Activated T-helper 1 cell treated with anti-CD3 and anti-CD28 coated beads, Interleukin-12 subunit alpha, Interleukin-12 subunit beta, Interleukin-2, Interleukin-4 antibody, amounts not matched to agents 30 ng/mL and 10 ng/mL and 1 ng/mL, durations not matched to agents 14 hours and 24 hours and 36 hours (primary cell): ENCODE data around the gene ARHGAP10. TPM values are rescaled to one million over a fixed set of nuclear protein-coding genes. Genes with fewer than 3 reads are reported as not detected.
A peak's percentile ranks its signal among the peaks of the same experiment; 100 is the strongest.

Experiments
- DNase-seq: peaks from one replicate; pipeline ENCODE4 v3.0.0; 2021; ENCODE audit warnings: low spot score
- H3K27ac Mint-ChIP-seq: one replicate; pipeline ENCODE4 v1.8.0; 2021; ENCODE audit warnings: mild to moderate bottlenecking, mixed read lengths
- H3K27me3 Mint-ChIP-seq: one replicate; pipeline ENCODE4 v1.8.0; 2022; ENCODE audit warnings: mild to moderate bottlenecking, moderate library complexity, mixed read lengths; ENCODE audit not compliant: insufficient read depth
- H3K36me3 Mint-ChIP-seq: one replicate; pipeline ENCODE4 v1.8.0; 2021; ENCODE audit warnings: low read depth, mixed read lengths
- H3K4me1 Mint-ChIP-seq: one replicate; pipeline ENCODE4 v1.8.0; 2021; ENCODE audit warnings: low read depth, mixed read lengths
- H3K4me3 Mint-ChIP-seq: one replicate; pipeline ENCODE4 v1.8.0; 2021; ENCODE audit warnings: mild to moderate bottlenecking, moderate library complexity, mixed read lengths
- H3K9me3 Mint-ChIP-seq: one replicate; pipeline ENCODE4 v1.8.0; 2021; ENCODE audit warnings: mixed read lengths
- intact Hi-C: fragments of 100-400 bp; cut with micrococcal nuclease; formaldehyde crosslinking; loops from one replicate; pipeline ENCODE4 v1.15.1; 2024
- total RNA-seq: library from RNA; stranded (reverse); gene quantifications from 2 replicates; pipeline ENCODE4 v1.2.3, GENCODE V29; 2022

The ARHGAP10 gene
- total RNA-seq, 1 donor from 2014 or later, result 7.4 TPM

DNA sequence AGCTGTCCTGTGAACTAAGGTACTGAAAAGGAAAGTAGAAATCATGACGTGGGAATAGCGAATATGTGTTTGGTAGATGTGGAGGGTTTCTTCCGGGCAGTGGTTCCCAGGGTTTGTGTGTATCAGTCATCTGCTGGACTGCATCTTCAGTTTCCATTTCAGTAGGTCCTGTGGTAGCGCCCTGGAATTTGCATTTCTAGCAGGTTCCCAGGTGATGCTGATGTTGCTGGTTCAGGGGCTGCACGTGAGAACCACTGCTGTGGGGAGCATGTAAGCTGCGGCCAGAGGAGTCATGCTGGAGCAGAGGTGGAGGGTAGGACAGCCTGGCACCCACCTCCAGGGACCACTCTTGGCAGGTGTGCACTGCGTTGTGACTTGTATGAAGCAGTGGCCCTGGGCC, 47.1 kb downstream of the ARHGAP10 start:
- intact Hi-C loops, result loop anchor here (5.0 kb wide), 1 partner anchor 47 kb away; the partner anchor contains the start of gene ARHGAP10
- Mint-ChIP-seq H3K4me1 (peaks cover 24% of the 10 kb centered on the region), H3K9me3 (no peaks in the 10 kb centered on the region), H3K4me3 (no peak overlapping the region), H3K27me3 (no peaks in the 10 kb centered on the region), H3K27ac (no peak overlapping the region), H3K36me3 (no peaks in the 10 kb centered on the region)
- DNase-seq, result no peak

DNA sequence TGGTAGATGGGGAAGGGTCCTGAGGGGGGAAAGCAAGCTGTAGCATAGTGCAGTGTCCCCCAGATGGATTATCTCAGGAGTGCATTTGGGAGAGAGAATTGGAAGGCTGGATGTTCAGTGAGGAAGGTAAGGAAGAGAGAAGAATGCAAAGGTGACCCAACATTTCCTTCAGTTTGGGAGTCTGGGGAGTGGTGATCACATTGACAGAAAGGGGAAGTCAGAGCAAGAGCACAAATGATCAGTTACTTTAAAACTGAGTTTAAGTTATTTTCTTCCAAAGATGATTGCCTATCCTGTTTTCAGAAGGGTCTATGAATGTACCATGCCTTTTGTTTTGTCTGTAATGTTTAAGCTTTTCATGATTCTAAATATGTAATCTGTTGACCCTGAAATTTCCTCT, 47.6 kb downstream of the ARHGAP10 start:
- H3K4me1 Mint-ChIP-seq, result peaks cover 24% of the 10 kb centered on the region
- no peaks in the 10 kb centered on the region for H3K27me3 Mint-ChIP-seq
- no peaks in the 10 kb centered on the region for H3K9me3 Mint-ChIP-seq
- no peak overlapping the region for H3K4me3 Mint-ChIP-seq
- DNase-seq, result no peak
- intact Hi-C loops, result loop anchor here (5.0 kb wide), 1 partner anchor 47 kb away; the partner anchor contains the start of gene ARHGAP10
- no peaks in the 10 kb centered on the region for H3K36me3 Mint-ChIP-seq
- no peak overlapping the region for H3K27ac Mint-ChIP-seq

DNA sequence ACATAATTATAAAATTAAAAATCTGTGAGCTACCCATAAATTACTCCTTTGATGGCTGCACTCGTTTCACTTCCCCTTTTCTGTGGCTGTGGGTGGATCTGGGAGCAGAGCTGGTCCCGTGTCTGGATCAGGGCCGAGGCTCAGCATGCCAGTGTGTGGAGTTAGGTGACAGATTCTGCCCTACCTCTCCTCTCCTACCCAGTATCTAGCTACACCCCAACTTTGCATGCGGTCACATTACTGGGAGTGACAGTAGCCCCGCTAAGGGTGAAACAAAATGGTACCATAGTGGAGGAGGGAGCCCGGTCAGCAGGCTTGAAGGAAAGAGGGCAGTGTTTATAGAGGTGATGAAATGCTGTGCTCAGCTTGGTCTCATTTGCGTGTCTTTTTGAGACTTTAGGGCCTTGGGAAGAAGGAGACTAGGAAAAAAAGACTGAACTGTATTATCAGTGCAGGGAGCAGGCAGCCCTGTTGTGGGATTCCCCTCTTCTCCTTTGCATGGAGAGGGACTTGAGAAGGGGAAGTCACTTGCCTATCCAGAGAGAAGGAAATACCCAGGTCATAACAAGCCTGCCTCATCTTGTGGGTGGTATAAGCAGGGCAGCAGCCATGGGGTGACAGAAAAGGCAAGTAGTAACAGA, 48.4 kb downstream of the ARHGAP10 start:
- intact Hi-C loops, result loop anchor here (2.0 kb wide), 1 partner anchor 15 kb away; no protein-coding TSS in a partner anchor

DNA sequence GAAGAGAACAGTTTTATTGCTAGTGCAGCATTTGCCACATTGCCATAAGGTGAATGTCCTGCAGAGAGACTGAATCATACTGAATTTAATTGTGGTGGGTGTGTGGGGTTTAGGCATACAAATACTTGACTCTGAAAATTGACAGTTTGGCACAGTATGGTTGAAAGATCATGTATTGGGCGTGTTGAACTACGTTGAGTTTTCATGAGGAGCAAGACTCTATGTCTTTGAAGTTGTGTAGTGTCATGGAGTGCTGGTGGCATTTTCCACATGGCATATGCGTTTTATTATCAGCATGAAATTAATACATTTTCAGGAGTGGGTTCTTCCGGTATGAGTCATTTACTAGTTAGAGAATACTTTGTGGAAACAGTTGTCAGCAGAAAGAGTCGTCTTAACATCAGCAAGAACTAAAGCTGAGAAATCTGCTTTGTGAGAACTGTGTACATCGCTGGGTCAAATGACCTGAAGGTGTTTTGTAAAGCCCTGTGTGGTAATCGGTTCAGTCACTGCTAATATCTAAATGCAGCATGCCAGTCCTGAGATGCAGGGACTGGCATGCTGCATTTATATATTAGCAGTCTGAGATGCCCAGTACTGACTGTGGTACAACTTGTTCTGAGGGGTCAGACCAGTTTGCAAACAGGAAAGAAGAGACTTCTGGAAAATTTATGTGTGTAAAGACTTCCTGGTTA, 50.3 kb downstream of the ARHGAP10 start:
- intact Hi-C loops, result no loop called here
- H3K4me1 Mint-ChIP-seq, result peaks cover 45% of the 10 kb centered on the region

More for the DNA sequence above, 48.4 kb downstream of the ARHGAP10 start:
- H3K27ac Mint-ChIP-seq, result no peak overlapping the region
- no peaks in the 10 kb centered on the region for H3K9me3 Mint-ChIP-seq
- no peaks in the 10 kb centered on the region for H3K36me3 Mint-ChIP-seq
- no peak overlapping the region for H3K4me3 Mint-ChIP-seq
- no peak for DNase-seq
- H3K4me1 Mint-ChIP-seq, result peaks cover 27% of the 10 kb centered on the region
- no peaks in the 10 kb centered on the region for H3K27me3 Mint-ChIP-seq

DNA sequence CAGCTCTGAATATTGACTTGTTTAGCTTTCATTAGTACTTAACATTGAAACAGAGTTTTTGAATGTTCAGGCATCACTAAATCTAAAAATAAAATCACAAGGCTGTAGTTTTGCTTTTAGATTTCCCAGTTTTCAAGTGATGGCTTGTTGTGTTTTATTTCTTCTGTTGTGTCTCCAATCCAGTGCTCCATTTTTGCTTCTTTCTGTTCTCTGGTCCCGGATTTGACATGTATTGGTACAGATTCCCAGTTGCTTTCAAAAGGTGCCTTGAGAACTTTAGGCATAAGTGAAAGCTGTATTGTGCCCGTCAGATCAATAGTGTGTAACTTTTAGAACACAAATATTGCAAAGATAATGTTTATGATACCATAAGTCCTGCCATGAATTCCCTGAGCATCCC, 53.2 kb downstream of the ARHGAP10 start:
- peaks cover 38% of the 10 kb centered on the region for H3K4me1 Mint-ChIP-seq
- no peak overlapping the region for H3K4me3 Mint-ChIP-seq
- intact Hi-C loops, result no loop called here
- H3K9me3 Mint-ChIP-seq, result no peaks in the 10 kb centered on the region
- H3K27ac Mint-ChIP-seq, result no peak overlapping the region
- DNase-seq, result no peak
- H3K27me3 Mint-ChIP-seq, result peaks cover 2% of the 10 kb centered on the region
- no peaks in the 10 kb centered on the region for H3K36me3 Mint-ChIP-seq

More for the DNA sequence above, 50.3 kb downstream of the ARHGAP10 start:
- H3K27ac Mint-ChIP-seq, result no peak overlapping the region
- H3K36me3 Mint-ChIP-seq, result no peaks in the 10 kb centered on the region
- no peak overlapping the region for H3K4me3 Mint-ChIP-seq
- DNase-seq, result no peak
- no peaks in the 10 kb centered on the region for H3K9me3 Mint-ChIP-seq
- H3K27me3 Mint-ChIP-seq, result no peaks in the 10 kb centered on the region

DNA sequence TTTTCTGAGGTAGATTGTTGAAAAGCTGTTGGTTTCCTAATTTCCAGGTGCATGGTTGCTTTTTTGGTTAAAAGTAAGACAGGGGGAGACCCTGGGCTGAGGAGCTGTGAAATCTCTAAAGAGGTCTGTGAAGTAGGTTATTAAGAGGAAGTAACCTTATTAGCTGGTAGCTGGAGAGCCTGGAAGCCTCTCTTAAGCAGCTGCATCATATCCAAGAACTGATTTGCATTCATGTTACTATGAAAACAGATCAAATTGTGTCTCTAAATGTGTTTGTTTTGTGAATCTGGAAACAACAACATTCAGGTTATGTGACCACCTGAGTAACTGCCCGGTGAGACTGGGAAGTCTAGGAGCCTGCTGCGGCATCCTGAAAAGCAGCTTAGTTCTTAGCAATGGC, 54.1 kb downstream of the ARHGAP10 start:
- H3K4me3 Mint-ChIP-seq, result no peak overlapping the region
- no peak overlapping the region for H3K27ac Mint-ChIP-seq
- intact Hi-C loops, result no loop called here
- H3K9me3 Mint-ChIP-seq, result no peaks in the 10 kb centered on the region
- H3K36me3 Mint-ChIP-seq, result no peaks in the 10 kb centered on the region
- peaks cover 30% of the 10 kb centered on the region for H3K4me1 Mint-ChIP-seq
- no peak for DNase-seq
- H3K27me3 Mint-ChIP-seq, result peaks cover 2% of the 10 kb centered on the region

DNA sequence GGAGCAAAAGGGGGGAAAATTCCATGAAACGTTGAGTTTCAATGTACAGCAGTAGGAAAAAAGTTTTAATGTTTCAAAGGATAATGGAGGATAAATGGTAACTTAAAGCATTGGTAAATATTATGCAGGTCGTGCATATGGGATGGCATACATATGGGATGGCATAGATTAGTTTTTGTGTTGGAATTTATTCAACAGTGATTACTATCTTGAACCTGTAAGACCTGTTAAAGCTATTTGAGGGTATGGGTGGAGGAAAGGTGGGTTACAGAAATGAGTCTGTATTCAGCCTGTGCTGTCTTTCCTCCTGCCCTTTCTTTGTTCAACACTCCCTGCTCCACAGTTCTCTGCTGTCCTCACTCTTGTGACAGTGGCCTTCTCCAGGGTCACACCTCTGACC, 54.6 kb downstream of the ARHGAP10 start:
- Mint-ChIP-seq H3K9me3 (no peaks in the 10 kb centered on the region), H3K27me3 (peaks cover 2% of the 10 kb centered on the region), H3K36me3 (no peaks in the 10 kb centered on the region), H3K4me1 (peaks cover 30% of the 10 kb centered on the region), H3K4me3 (no peak overlapping the region), H3K27ac (no peak overlapping the region)
- no peak for DNase-seq
- intact Hi-C loops, result no loop called here

DNA sequence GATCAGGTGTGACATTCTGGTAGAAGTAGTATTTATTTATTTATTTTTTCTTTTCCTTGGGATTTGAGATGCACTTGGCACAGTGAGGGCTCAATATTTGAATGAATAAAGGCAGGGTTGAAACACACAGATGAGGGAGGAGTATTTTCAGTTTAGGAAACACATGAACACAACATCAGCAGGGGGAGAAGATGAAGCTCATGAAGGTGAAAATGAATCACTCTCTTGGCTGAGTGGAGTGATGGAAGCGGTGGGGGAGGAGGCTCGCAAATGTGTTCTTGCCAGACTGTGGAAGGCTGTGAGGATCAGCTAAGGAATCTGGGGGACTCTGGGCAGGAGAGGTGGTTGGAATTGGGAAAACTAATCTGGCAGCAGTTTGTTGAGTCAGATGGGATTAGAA, 55.3 kb downstream of the ARHGAP10 start:
- no peaks in the 10 kb centered on the region for H3K9me3 Mint-ChIP-seq
- intact Hi-C loops, result no loop called here
- no peak overlapping the region for H3K27ac Mint-ChIP-seq
- H3K36me3 Mint-ChIP-seq, result no peaks in the 10 kb centered on the region
- peaks cover 32% of the 10 kb centered on the region for H3K4me1 Mint-ChIP-seq
- H3K27me3 Mint-ChIP-seq, result peaks cover 2% of the 10 kb centered on the region
- no peak overlapping the region for H3K4me3 Mint-ChIP-seq
- DNase-seq, result no peak

DNA sequence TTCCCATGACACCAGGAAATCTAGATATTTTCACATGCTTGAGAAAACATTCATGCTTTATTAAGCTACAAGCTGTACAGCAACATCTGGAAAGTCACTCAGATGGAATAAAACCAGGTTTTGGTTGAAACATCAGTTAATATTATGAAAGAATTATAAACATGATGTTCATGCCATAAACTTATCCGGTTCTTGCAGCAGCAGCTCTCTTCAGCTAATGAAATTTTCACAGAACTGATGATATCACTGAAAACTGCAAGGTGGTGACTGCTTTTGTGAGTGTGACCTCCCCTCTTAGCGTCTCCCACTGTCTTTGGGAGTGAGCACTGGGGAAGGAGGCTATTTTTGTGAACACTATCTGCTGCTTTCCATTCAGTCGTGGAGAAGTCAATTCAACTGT, 56.9 kb downstream of the ARHGAP10 start:
- intact Hi-C loops, result no loop called here
- Mint-ChIP-seq H3K27ac (no peak overlapping the region), H3K4me1 (peaks cover 46% of the 10 kb centered on the region), H3K36me3 (peaks cover 2% of the 10 kb centered on the region), H3K4me3 (no peak overlapping the region), H3K9me3 (no peaks in the 10 kb centered on the region), H3K27me3 (peaks cover 2% of the 10 kb centered on the region)
- DNase-seq, result no peak

DNA sequence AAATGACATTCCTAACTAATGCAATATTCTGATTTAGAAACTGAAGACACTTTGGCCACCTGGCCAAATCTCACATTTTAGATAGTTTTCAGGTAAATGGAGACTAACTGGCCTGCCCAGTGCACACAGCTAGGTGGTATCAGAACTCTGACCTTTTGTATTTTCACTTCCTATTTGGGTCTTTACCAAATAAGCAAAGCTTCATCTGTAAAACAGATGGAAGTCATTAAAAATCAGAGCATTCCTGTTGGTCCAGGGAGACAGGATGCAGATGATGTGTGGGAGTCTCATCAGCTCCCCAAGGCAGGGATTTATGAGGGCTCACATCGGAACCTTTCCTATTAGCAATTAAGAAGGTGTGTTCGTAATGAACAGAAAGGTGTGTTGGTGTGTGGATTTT, 57.7 kb downstream of the ARHGAP10 start:
- peaks cover 2% of the 10 kb centered on the region for H3K27me3 Mint-ChIP-seq
- no peak overlapping the region for H3K4me3 Mint-ChIP-seq
- peaks cover 2% of the 10 kb centered on the region for H3K36me3 Mint-ChIP-seq
- intact Hi-C loops, result no loop called here
- no peak overlapping the region for H3K27ac Mint-ChIP-seq
- H3K4me1 Mint-ChIP-seq, result peaks cover 54% of the 10 kb centered on the region
- no peak for DNase-seq
- H3K9me3 Mint-ChIP-seq, result no peaks in the 10 kb centered on the region

DNA sequence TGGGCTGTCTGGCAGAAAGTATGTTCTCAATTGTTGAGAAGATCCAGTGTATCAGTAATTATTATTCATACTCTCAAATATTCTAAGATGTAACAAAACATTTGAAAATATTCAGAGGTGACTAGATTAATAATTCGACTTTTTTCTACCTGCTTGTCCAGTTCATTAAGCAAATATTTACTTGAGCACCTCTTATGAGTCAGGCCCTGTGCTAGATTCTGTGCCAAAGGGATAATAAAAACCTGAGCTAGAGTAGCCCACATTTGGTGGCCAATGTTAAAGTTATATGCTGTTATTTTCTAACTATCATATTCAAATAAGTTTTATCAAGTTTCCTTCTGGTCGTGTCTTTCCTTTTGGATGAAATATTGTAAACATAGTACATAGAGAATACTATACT, 58.5 kb downstream of the ARHGAP10 start:
- intact Hi-C loops, result loop anchor here (5.0 kb wide), 3 partner anchors 77 to 1338 kb away; partner anchors contain the start of gene NR3C2
- Mint-ChIP-seq H3K9me3 (no peaks in the 10 kb centered on the region), H3K27ac (no peak overlapping the region), H3K36me3 (peaks cover 2% of the 10 kb centered on the region), H3K4me3 (no peak overlapping the region), H3K27me3 (peaks cover 2% of the 10 kb centered on the region), H3K4me1 (peaks cover 58% of the 10 kb centered on the region)
- DNase-seq, result no peak

DNA sequence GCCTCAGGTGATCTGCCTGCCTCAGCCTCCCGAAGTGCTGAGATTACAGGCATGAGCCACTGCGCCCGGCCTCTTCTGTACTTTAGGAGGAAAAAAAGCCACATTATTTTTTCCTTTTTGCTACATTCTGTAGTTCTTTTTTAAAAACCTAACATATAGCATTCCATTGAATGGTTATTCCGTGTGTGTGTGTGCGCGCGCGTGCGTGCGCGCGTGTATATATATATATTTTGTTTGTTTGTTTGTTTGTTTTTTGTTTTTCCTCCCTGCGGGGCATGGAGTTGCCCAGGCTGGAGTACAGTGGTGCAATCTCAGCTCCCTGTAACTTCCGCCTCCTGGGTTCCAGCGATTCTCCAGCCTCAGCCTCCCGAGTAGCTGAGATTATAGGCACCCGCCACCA, 59.5 kb downstream of the ARHGAP10 start:
- Mint-ChIP-seq H3K36me3 (peaks cover 2% of the 10 kb centered on the region), H3K27me3 (peaks cover 2% of the 10 kb centered on the region), H3K9me3 (no peaks in the 10 kb centered on the region), H3K4me1 (peaks cover 49% of the 10 kb centered on the region), H3K4me3 (no peak overlapping the region), H3K27ac (no peak overlapping the region)
- DNase-seq, result no peak
- intact Hi-C loops, result loop anchor here (5.0 kb wide), 3 partner anchors 76 to 1339 kb away; partner anchors contain the start of gene NR3C2

DNA sequence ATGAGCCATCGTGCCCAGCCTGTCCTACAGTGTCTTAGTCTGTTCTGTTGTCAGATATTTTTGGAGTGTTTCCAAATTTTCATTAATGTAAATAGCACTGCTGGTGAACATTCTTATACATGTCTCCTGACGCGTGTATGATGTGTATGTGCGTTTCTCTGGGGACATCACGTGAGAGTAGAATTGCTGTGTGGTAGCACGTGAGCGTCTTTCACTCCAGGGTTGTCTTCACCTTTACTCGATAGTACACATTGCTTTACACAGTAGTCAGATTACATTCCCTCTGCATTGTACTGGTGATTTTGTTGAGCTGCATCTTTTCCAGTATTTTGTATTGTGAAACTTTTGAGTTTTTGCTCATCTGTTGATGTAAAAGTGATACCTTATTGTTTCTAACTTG, 60.0 kb downstream of the ARHGAP10 start:
- H3K4me1 Mint-ChIP-seq, result peaks cover 48% of the 10 kb centered on the region
- peaks cover 4% of the 10 kb centered on the region for H3K36me3 Mint-ChIP-seq
- H3K4me3 Mint-ChIP-seq, result peak overlapping the region; percentile 68
- peaks cover 2% of the 10 kb centered on the region for H3K27me3 Mint-ChIP-seq
- peak overlapping the region; percentile 50 for H3K27ac Mint-ChIP-seq
- no peak for DNase-seq
- intact Hi-C loops, result loop anchor here (5.0 kb wide), 3 partner anchors 75 to 1340 kb away; partner anchors contain the start of gene NR3C2
- H3K9me3 Mint-ChIP-seq, result no peaks in the 10 kb centered on the region
